ENCODE results near the gene CHERP. TPM values are rescaled to one million over a fixed set of nuclear protein-coding genes. Genes with fewer than 3 reads are reported as not detected.
"Not testable (repeated sequence)": the region's sequence is repeated elsewhere in the genome, so short reads cannot be mapped to it uniquely, and the experiment has no call there.

Gene CHERP
- polyA plus RNA-seq, 1 experiment = 4.0 TPM

DNA sequence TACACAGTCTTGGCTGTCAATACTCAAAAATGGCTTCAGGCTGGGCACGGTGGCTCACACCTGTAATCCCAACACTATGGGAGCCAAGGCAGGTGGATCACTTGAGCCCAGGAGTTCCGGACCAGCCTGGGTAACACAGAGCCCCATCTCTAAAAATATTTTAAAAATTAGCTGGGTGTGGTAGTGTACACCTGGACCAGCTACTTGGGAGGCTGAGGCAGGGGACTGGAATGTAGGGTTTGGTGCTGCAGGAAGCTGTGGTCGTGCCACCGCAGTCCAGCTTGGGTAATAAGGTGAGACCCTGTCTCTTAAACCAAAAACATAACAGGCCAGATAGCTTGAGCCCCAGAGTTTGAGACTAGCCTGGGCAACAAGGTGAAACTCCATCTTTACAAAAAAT lies 6.7 kb upstream of the CHERP start:
- ChIA-PET CTCF (no interaction called here), POLR2A (no interaction called here)
- H3K4me3 ChIP-seq (ENCODE audit: low read depth, low read length) = no peak overlapping the region
- peaks cover 13% of the 10 kb centered on the region for H3K36me3 ChIP-seq (ENCODE audit: control insufficient read depth, insufficient read depth, low read length)
- no peaks in the 10 kb centered on the region for H3K27me3 ChIP-seq (ENCODE audit: control insufficient read depth, insufficient read depth, low read length)
- TF ChIP-seq, protein P1, sequence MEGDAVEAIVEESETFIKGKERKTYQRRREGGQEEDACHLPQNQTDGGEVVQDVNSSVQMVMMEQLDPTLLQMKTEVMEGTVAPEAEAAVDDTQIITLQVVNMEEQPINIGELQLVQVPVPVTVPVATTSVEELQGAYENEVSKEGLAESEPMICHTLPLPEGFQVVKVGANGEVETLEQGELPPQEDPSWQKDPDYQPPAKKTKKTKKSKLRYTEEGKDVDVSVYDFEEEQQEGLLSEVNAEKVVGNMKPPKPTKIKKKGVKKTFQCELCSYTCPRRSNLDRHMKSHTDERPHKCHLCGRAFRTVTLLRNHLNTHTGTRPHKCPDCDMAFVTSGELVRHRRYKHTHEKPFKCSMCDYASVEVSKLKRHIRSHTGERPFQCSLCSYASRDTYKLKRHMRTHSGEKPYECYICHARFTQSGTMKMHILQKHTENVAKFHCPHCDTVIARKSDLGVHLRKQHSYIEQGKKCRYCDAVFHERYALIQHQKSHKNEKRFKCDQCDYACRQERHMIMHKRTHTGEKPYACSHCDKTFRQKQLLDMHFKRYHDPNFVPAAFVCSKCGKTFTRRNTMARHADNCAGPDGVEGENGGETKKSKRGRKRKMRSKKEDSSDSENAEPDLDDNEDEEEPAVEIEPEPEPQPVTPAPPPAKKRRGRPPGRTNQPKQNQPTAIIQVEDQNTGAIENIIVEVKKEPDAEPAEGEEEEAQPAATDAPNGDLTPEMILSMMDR (IDR thresholded peaks at IDR 0.05; ENCODE audit: insufficient read depth, low read depth, low read length) = no peak
- DNase-seq (ENCODE audit: low read depth) = no peak

- CTCF ChIA-PET = no interaction called here
- no peak overlapping the region for H3K4me3 ChIP-seq (ENCODE audit: low read depth, low read length)
- POLR2A ChIA-PET = no interaction called here
- no peaks in the 10 kb centered on the region for H3K36me3 ChIP-seq (ENCODE audit: control insufficient read depth, insufficient read depth, low read length)
- no peaks in the 10 kb centered on the region for H3K27me3 ChIP-seq (ENCODE audit: control insufficient read depth, insufficient read depth, low read length)
- TF ChIP-seq, protein P1 (IDR thresholded peaks at IDR 0.05; ENCODE audit: insufficient read depth, low read depth, low read length) = no peak
- DNase-seq (ENCODE audit: low read depth) = no peak
These were observed 2.4 kb upstream of the CHERP start for GRCh38 chr19:16544473-16545231.

DNA sequence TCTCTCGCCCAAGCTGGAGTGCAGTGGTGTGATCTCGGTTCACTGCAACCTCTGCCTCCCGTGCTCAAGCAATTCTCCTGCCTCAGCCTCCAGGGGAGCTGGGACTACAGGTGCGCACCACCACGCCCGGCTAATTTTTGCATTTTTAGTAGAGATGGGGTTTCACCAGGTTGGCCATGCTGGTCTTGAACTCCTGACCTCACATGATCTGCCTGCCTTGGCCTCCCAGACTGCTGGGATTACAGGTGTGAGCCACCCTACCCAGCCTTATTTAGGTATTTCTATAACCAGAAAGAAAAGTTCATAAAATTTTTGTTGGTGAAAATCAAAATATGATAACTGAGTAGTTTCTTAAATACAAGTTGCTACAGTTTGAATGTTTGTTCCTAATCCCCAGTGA lies 1.5 kb upstream of the CHERP start:
- H3K36me3 ChIP-seq (ENCODE audit: control insufficient read depth, insufficient read depth, low read length); H3K27me3 ChIP-seq (ENCODE audit: control insufficient read depth, insufficient read depth, low read length); DNase-seq (ENCODE audit: low read depth); H3K4me3 ChIP-seq (ENCODE audit: low read depth, low read length); POLR2A ChIA-PET; CTCF ChIA-PET: not testable (repeated sequence)

- CTCF ChIA-PET = no interaction called here
These were observed 754 bp upstream of the CHERP start for GRCh38 chr19:16542910-16543472.

DNA sequence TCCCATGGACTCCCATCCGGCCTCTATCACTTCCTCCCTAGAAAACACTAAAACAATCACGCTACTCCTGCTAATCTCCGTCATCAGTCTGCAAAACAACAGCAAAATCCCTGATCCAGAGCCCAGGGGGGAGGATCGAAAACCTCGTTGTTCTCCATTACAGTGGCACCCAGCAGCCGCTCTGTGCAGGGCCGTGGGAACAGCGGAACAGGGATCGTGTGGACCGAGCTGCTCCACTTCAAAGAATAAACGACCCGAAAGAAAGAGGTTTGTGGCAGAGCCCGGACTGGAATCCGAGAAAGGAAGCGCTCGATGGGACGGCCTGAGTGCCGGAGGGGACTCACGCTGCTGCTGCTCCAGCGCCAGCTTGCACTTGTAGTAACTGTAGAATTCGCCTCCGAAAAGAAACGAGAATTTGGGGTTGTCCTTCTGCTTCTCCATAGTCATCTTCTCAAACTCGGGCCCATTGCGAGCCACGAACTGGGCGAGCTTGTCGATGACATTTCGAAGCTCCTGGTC lies 652 bp downstream of the CHERP start:
- Histone ChIP-seq H3K27me3 (ENCODE audit: control insufficient read depth, insufficient read depth, low read length) (no peaks in the 10 kb centered on the region), H3K4me3 (ENCODE audit: low read depth, low read length) (peak overlapping the region; percentile 86), H3K36me3 (ENCODE audit: control insufficient read depth, insufficient read depth, low read length) (peaks cover 4% of the 10 kb centered on the region)
- ChIA-PET POLR2A (no interaction called here), CTCF (interaction anchor here (1.2 to 1.3 kb wide), 2 partner anchors 8 to 14 kb away, joined by 3 read pairs; no protein-coding TSS in a partner anchor)
- TF ChIP-seq, protein P1 (IDR thresholded peaks at IDR 0.05; ENCODE audit: insufficient read depth, low read depth, low read length) = no peak
- DNase-seq (ENCODE audit: low read depth) = no peak

More at GRCh38 chr19:16542910-16543472, 754 bp upstream of the CHERP start:
- Histone ChIP-seq H3K36me3 (ENCODE audit: control insufficient read depth, insufficient read depth, low read length) (peaks cover 2% of the 10 kb centered on the region; the same call in 1 of the 2 replicates), H3K4me3 (ENCODE audit: low read depth, low read length) (peak overlapping the region; percentile 86), H3K27me3 (ENCODE audit: control insufficient read depth, insufficient read depth, low read length) (no peaks in the 10 kb centered on the region)
- TF ChIP-seq, protein P1 (IDR thresholded peaks at IDR 0.05; ENCODE audit: insufficient read depth, low read depth, low read length) = no peak
- POLR2A ChIA-PET = interaction anchor here (0.6 kb wide), 1 partner anchor 16 kb away, joined by 5 read pairs; no protein-coding TSS in a partner anchor
- no peak for DNase-seq (ENCODE audit: low read depth)
